Breast epithelium (tissue), 3 donors: Measurements from ENCODE around the gene PGGHG.

ENCODE experiments used
- CTCF ChIP-seq, 3 donors: fragments of 450-650 bp; IDR thresholded peaks; one replicate each; pipeline ENCODE4 v1.5.1; 2016 to 2017; ENCODE audit warnings: antibody characterized with exemption in 3 of 3, mild to moderate bottlenecking in 3 of 3, moderate library complexity in 3 of 3
- POLR2A ChIP-seq: fragments of 450-650 bp; IDR thresholded peaks from one replicate; pipeline ENCODE4 v1.6.1; 2016; ENCODE audit warnings: antibody characterized with exemption, mild to moderate bottlenecking, moderate library complexity
- POLR2AphosphoS5 ChIP-seq, 3 donors: sonication (generic); formaldehyde crosslinking; IDR thresholded peaks; one replicate each; pipeline ENCODE4 v1.6.1; 2017; ENCODE audit warnings: antibody characterized with exemption in 3 of 3

- no peak for TF ChIP-seq CTCF (IDR thresholded peaks at IDR 0.05)
- no peak for TF ChIP-seq POLR2A
- no peak for TF ChIP-seq POLR2AphosphoS5 (IDR thresholded peaks at IDR 0.05)
These were observed 47.3 kb upstream of the PGGHG start for GRCh38 chr11:241634-242033.
